Activated T-helper 9 cell treated with anti-CD3 and anti-CD28 coated beads, Interleukin-2, amount 50 U/mL, for 16 hours (primary cell): ENCODE results near the gene VMP1.
"Not testable (repeated sequence)": the region's sequence is repeated elsewhere in the genome, so short reads cannot be mapped to it uniquely, and the experiment has no call there.

Source experiments
- DNase-seq: peaks from one replicate; pipeline ENCODE4 v3.0.0-alpha.2; 2020; ENCODE audit warnings: low read depth

Gene VMP1

GRCh38 chr17:59755069-59755468 lies 47.6 kb downstream of the VMP1 start:
- not testable (repeated sequence) for DNase-seq

- DNase-seq = no peak
Measured at GRCh38 chr17:59756236-59756818, 48.9 kb downstream of the VMP1 start.

GRCh38 chr17:59757043-59757442 lies 49.6 kb downstream of the VMP1 start:
- DNase-seq = no peak

GRCh38 chr17:59757470-59757869 lies 50.0 kb downstream of the VMP1 start:
- DNase-seq = no peak

- no peak for DNase-seq
Measured at GRCh38 chr17:59757881-59758385, 50.5 kb downstream of the VMP1 start.

- not testable (repeated sequence) for DNase-seq
Measured at GRCh38 chr17:59758998-59759651, 51.7 kb downstream of the VMP1 start.

GRCh38 chr17:59760160-59760559 lies 52.7 kb downstream of the VMP1 start:
- DNase-seq = no peak

GRCh38 chr17:59761385-59762048 lies 54.1 kb downstream of the VMP1 start:
- no peak for DNase-seq

GRCh38 chr17:59762049-59762823 lies 54.8 kb downstream of the VMP1 start:
- no peak for DNase-seq

- DNase-seq = no peak
Measured at GRCh38 chr17:59762824-59763374, 55.4 kb downstream of the VMP1 start.

- no peak for DNase-seq
Measured at GRCh38 chr17:59763861-59764260, 56.4 kb downstream of the VMP1 start.

GRCh38 chr17:59764292-59764741 lies 56.9 kb downstream of the VMP1 start:
- DNase-seq = no peak

- DNase-seq = no peak
Measured at GRCh38 chr17:59765038-59765437, 57.6 kb downstream of the VMP1 start.

- DNase-seq = no peak
Measured at GRCh38 chr17:59766491-59766890, 59.0 kb downstream of the VMP1 start.

GRCh38 chr17:59767176-59767575 lies 59.7 kb downstream of the VMP1 start:
- DNase-seq = no peak

GRCh38 chr17:59769887-59770286 lies 62.4 kb downstream of the VMP1 start:
- DNase-seq = no peak

GRCh38 chr17:59771093-59771492 lies 63.6 kb downstream of the VMP1 start:
- no peak for DNase-seq

- DNase-seq = no peak
Measured at GRCh38 chr17:59775786-59776350, 68.4 kb downstream of the VMP1 start.

GRCh38 chr17:59776577-59776976 lies 69.1 kb downstream of the VMP1 start:
- no peak for DNase-seq

- no peak for DNase-seq
Measured at GRCh38 chr17:59777033-59777432, 69.6 kb downstream of the VMP1 start.

- no peak for DNase-seq
Measured at GRCh38 chr17:59778996-59779395, 71.5 kb downstream of the VMP1 start.

GRCh38 chr17:59779521-59779920 lies 72.1 kb downstream of the VMP1 start:
- DNase-seq = no peak
